Measurements from ENCODE around the gene DNM2.
A peak's percentile ranks its signal among the peaks of the same experiment; 100 is the strongest.
"Not testable (repeated sequence)": the region's sequence is repeated elsewhere in the genome, so short reads cannot be mapped to it uniquely, and the experiment has no call there.

DNM2 gene

DNA sequence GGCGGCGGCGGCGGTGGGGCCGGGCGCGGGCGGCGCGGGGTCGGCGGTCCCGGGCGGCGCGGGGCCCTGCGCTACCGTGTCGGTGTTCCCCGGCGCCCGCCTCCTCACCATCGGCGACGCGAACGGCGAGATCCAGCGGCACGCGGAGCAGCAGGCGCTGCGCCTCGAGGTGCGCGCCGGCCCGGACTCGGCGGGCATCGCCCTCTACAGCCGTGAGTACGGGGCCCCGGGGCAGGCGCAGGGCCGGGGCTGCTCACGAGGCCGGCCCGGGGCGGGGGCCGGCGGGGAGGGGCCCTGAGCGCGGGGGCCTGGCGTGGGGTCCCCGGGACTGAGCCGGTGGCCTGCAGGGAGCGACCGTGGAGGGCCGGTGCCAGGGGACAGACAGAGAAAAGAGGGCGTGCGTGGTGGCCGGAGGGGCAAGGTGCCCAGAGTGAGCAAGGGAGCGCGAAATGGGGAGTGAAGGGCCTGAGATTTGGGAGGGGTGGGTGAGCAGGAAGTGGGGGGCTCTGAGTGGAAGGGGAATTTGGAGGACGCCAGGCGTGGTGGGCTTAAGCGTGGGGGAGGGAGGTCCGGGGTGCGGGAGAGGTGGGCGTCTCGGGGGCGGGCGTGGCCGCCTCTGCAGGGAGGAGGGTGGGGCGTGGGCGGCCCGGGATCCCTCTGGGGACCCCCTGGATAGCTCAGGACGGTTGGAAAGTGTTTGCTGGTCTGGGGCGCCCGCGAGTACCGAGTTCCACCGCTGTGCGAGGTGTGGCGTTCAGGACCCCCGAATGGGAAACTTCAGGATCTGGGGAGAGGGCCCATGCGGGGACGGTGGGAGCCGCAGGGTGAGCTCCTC is 154.0 kb downstream of the DNM2 start:
- TF ChIP-seq, protein P1, sequence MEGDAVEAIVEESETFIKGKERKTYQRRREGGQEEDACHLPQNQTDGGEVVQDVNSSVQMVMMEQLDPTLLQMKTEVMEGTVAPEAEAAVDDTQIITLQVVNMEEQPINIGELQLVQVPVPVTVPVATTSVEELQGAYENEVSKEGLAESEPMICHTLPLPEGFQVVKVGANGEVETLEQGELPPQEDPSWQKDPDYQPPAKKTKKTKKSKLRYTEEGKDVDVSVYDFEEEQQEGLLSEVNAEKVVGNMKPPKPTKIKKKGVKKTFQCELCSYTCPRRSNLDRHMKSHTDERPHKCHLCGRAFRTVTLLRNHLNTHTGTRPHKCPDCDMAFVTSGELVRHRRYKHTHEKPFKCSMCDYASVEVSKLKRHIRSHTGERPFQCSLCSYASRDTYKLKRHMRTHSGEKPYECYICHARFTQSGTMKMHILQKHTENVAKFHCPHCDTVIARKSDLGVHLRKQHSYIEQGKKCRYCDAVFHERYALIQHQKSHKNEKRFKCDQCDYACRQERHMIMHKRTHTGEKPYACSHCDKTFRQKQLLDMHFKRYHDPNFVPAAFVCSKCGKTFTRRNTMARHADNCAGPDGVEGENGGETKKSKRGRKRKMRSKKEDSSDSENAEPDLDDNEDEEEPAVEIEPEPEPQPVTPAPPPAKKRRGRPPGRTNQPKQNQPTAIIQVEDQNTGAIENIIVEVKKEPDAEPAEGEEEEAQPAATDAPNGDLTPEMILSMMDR (conservative IDR thresholded peaks at IDR 0.05): no peak
- peak; percentile 91; the same call in 1 of the 2 replicates for TF ChIP-seq ZFX (IDR thresholded peaks at IDR 0.05)
- H3K27ac ChIP-seq: peak overlapping the region; percentile 85

DNA sequence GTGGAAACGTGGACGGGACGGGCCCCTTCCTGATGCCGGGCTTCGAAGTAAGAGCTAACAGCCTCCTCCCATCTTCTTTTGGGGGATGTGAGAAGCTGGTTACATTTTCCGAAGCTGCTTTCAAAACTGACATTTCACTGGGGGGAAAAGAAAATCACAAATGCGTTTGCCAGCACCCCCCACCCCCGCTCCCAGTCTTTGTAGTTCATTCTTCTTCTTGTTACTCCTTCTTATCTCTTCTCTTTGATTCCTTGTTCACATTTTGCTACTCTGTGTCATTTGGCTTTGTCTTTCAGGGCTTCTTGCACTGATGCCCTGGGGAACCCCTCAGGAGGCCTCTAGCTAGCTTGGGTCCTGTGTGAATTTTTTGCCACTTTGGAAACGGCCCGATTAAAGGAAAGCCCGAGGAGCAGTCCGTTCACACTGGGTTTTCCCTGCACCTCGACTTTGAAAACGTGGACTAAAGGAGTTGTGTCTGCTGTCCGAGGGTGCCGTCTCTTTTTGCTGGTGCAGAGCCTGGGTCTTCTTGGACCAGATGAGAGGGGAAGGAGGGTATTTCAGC is 154.7 kb downstream of the DNM2 start:
- H3K27ac ChIP-seq: peak overlapping the region; percentile 85
- TF ChIP-seq ZFX (IDR thresholded peaks at IDR 0.05): no peak
- TF ChIP-seq, protein P1 (conservative IDR thresholded peaks at IDR 0.05): no peak

DNA sequence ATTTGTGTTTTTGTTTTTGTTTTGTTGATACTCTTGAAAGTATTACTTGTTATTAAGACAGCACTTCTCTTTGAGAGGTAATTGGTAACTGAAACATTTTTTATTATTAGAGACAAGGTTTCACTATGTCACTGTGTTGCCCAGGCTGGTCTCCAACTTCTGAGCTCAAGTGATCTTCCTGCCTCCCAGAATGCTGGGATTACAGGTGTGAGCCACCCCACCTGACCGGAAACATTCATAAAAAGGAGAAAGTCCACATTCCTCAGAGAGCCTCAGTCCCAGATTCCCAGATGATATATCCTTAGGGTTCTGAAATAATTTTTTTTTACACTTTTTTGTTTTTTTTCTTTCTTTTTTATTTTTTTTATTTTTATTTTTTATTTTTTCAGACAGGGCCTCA is 156.1 kb downstream of the DNM2 start:
- TF ChIP-seq, protein P1 (conservative IDR thresholded peaks at IDR 0.05): no peak
- no peak for TF ChIP-seq ZFX (IDR thresholded peaks at IDR 0.05)
- no peak overlapping the region for H3K27ac ChIP-seq

DNA sequence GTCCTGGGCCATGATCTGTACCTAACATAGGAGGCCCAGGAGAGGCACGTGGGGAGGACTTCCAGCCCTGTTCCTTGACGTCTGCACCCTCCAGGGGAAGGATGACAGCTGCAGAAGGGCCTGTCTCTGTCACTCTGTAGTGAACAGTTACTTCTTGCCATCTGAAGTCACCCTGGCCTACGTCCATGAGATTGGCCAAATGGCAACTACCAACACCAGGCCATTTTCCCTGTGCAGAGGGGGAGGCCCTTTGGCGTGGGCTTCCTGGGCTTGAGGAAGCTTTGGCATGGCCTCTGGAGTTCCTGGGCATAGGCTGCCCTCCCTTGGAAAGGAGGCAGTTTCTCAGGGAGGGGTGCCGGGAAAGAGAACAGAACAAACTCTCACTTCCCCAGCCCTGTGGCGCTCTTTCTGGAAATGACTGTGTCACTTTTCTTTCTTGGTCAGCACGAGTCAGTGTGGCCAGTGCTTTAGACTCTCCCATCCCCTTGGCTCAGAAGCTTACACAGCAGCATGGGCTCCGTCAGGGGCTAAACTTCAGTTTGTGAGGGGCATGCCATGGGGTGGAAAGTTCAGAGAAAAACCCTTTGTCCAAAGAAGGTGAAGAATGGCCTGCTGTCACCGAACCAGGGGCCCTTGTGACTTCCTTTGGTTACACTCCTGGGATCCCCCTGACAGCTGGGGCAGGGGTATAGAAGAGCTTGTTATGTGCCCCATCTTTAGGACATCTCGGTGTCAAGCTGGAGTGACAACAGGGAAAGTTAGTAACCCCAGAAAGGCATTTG is 158.8 kb downstream of the DNM2 start:
- TF ChIP-seq, protein P1 (conservative IDR thresholded peaks at IDR 0.05): no peak
- no peak for TF ChIP-seq ZFX (IDR thresholded peaks at IDR 0.05)

DNA sequence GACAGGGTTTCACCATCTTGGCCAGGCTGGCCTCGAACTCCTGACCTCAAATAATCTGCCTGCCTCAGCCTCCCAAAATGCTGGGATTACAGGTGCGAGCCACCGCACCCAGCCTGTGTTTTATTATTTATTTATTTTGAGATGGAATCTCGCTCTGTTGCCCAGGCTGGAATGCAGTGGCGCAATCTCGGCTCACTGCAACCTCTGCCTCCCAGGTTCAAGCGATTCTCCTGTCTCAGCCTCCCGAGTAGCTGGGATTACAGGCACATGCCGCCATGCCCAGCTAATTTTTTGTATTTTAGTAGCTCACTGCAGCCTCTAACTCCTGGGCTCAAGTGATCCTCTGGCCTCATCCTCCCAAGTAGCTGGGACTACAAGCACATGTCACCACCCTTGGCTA is 159.7 kb downstream of the DNM2 start:
- not testable (repeated sequence) for H3K27ac ChIP-seq

More for the DNA sequence above, 158.8 kb downstream of the DNM2 start:
- H3K27ac ChIP-seq: no peak overlapping the region

- H3K27ac ChIP-seq: peak overlapping the region; percentile 53
- no peak for TF ChIP-seq ZFX (IDR thresholded peaks at IDR 0.05)
- TF ChIP-seq, protein P1 (conservative IDR thresholded peaks at IDR 0.05): no peak
Measured at GRCh38 chr19:10878253-10878652, 160.4 kb downstream of the DNM2 start.
